Panc1 (cell line): Measurements from ENCODE around the gene HS6ST3.

ENCODE experiments used
- CTCF ChIP-seq: fragments of 450-650 bp; IDR thresholded peaks from 2 replicates; pipeline ENCODE4 v1.5.1; 2017; ENCODE audit warnings: mild to moderate bottlenecking
- POLR2AphosphoS5 ChIP-seq: IDR thresholded peaks from 2 replicates; pipeline ENCODE4 v1.6.1; 2012; ENCODE audit warnings: mild to moderate bottlenecking, low read depth, low read length, moderate library complexity
- REST ChIP-seq, 2 experiments: IDR thresholded peaks; 2 replicates each; pipeline ENCODE4 v1.6.1; 2011 to 2012; ENCODE audit warnings: low read depth in 2 of 2, control low read depth in 1 of 2, low read length in 1 of 2, mild to moderate bottlenecking in 1 of 2, moderate library complexity in 1 of 2; ENCODE audit not compliant: insufficient read depth in 1 of 2
- SIN3A ChIP-seq: IDR thresholded peaks from 2 replicates; pipeline ENCODE4 v1.6.1; 2012; ENCODE audit warnings: low read depth, mild to moderate bottlenecking, low read length, moderate library complexity, borderline replicate concordance; ENCODE audit not compliant: insufficient read depth
- TCF7L2 ChIP-seq: IDR thresholded peaks from 2 replicates; pipeline ENCODE4 v1.6.1; 2011; ENCODE audit warnings: mild to moderate bottlenecking, low read depth, low read length, inconsistent platforms

GRCh38 chr13:96544957-96545356 lies 455.1 kb downstream of the HS6ST3 start:
- TF ChIP-seq CTCF: no peak
- no peak for TF ChIP-seq POLR2AphosphoS5
- TF ChIP-seq REST (IDR thresholded peaks at IDR 0.05; ENCODE audit: insufficient read depth in 1 of 2, low read depth in 2 of 2, low read length in 1 of 2): no peak
- TF ChIP-seq SIN3A: no peak
- no peak for TF ChIP-seq TCF7L2
